ENCODE measurements around the gene UBR4.

DNA sequence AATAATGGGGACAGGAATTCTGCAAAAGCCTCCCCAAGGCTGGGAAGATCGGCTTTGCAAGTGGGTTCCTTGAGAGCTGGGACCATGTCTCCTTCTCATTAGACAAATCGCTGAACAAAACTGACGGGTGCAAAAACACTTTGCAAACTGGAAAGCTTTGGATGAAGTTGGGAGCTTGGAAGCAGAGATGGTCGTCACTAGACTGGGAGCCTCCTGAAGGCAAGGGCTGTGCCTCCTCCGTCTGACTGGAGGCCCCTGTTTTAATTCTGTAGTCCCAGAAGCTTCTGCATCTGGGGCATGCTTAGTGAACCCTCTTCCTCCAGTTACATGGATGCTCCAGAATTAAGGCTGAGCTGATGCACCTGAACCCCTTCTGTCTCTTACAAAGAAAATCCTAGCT, 171.3 kb downstream of the UBR4 start:
- TF ChIP-seq, protein P1, sequence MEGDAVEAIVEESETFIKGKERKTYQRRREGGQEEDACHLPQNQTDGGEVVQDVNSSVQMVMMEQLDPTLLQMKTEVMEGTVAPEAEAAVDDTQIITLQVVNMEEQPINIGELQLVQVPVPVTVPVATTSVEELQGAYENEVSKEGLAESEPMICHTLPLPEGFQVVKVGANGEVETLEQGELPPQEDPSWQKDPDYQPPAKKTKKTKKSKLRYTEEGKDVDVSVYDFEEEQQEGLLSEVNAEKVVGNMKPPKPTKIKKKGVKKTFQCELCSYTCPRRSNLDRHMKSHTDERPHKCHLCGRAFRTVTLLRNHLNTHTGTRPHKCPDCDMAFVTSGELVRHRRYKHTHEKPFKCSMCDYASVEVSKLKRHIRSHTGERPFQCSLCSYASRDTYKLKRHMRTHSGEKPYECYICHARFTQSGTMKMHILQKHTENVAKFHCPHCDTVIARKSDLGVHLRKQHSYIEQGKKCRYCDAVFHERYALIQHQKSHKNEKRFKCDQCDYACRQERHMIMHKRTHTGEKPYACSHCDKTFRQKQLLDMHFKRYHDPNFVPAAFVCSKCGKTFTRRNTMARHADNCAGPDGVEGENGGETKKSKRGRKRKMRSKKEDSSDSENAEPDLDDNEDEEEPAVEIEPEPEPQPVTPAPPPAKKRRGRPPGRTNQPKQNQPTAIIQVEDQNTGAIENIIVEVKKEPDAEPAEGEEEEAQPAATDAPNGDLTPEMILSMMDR (IDR thresholded peaks at IDR 0.05): no peak
- TF ChIP-seq, protein P2, sequence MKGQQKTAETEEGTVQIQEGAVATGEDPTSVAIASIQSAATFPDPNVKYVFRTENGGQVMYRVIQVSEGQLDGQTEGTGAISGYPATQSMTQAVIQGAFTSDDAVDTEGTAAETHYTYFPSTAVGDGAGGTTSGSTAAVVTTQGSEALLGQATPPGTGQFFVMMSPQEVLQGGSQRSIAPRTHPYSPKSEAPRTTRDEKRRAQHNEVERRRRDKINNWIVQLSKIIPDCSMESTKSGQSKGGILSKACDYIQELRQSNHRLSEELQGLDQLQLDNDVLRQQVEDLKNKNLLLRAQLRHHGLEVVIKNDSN (IDR thresholded peaks at IDR 0.05; ENCODE audit: borderline replicate concordance, low read depth): no peak
- TF ChIP-seq JUND (IDR thresholded peaks at IDR 0.05) (no peak), GABPA (IDR thresholded peaks at IDR 0.05; ENCODE audit: low read depth) (no peak), EZH2phosphoT487 (IDR thresholded peaks at IDR 0.05; ENCODE audit: borderline replicate concordance, low read depth) (no peak), MXI1 (IDR thresholded peaks at IDR 0.05; ENCODE audit: low read depth, low read length) (no peak), MEF2A (IDR thresholded peaks at IDR 0.05; ENCODE audit: borderline replicate concordance, low read depth) (no peak), CHD2 (IDR thresholded peaks at IDR 0.05; ENCODE audit: low read length, partially characterized antibody) (no peak), ELF1 (IDR thresholded peaks at IDR 0.05) (no peak), RAD21 (IDR thresholded peaks at IDR 0.05; ENCODE audit: low read length) (no peak), SMC3 (IDR thresholded peaks at IDR 0.05; ENCODE audit: low read depth, low read length) (no peak), POLR2AphosphoS5 (IDR thresholded peaks at IDR 0.05; ENCODE audit: low read depth, low read length) (no peak), TEAD4 (IDR thresholded peaks at IDR 0.05; ENCODE audit: borderline replicate concordance, insufficient read depth) (no peak)
